ENCODE data around the gene STK38L. TPM values are rescaled to one million over a fixed set of nuclear protein-coding genes. Genes with fewer than 3 reads are reported as not detected.

STK38L gene
- total and polyA plus RNA-seq, 3 donors from 2014 or later: 19.3 to 43.1 (median 41.5) TPM

DNA sequence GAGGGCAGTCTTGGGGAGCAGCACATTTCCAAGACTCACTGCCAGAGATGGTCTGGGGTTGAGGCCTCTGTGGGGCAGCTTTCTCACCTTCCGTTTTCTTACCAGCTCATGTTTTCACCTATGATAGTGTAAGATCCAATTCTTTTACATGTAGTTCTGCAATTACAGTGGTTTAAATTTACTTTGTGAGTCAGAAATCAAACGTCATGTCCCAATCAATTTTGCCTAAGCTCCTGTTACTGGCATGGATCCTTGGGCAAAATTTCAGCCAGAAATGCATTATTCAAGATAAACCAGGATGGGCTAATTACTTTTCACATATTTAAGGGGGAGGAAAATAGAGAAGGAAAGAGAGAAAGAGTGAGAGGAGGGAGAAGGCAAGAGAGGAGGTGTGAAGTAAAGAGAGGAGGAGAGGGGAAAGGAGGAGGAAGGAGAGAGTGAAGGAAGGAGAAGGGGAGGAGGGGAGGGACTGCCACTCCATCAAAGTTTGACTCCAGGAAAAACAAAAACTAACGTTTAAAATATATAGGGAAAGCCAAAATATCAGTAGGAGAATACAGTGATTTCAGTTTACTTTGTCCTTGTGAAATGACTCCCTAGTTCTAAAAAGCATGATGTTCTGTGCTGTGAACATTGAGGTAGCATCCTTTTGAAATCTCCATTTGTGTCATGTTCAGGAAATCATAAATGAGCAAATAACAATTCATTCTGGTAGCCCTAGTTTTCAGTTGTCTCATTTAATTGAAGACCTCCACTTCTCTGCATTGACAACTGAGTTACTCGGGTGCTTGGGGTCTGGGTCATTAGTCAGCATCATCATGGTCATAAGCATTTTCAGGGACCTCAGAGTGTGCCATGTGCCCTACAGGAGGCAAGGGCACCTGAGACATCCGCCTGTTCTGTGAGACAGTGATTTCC is 91.5 kb downstream of the STK38L start:
- TF ChIP-seq CTCF (IDR thresholded peaks at IDR 0.05) (no peak), POLR2A (IDR thresholded peaks at IDR 0.05) (no peak)
- no peak for DNase-seq
- H3K9me3 ChIP-seq: no peaks in the 10 kb centered on the region
- no peaks in the 10 kb centered on the region for H3K27me3 ChIP-seq
- intact Hi-C loops (cut with DNase I; ENCODE audit: low total_unique reads): no loop called here
- H3K4me3 ChIP-seq: no peak overlapping the region
- peaks cover 4% of the 10 kb centered on the region for H3K4me1 ChIP-seq
- no peak overlapping the region for H3K27ac ChIP-seq
- WGBS, 2 donors: 74% methylated on average over 5 of the region's 5 CpGs
- no peaks in the 10 kb centered on the region for H3K36me3 ChIP-seq (ENCODE audit: low read depth, missing control alignments)

DNA sequence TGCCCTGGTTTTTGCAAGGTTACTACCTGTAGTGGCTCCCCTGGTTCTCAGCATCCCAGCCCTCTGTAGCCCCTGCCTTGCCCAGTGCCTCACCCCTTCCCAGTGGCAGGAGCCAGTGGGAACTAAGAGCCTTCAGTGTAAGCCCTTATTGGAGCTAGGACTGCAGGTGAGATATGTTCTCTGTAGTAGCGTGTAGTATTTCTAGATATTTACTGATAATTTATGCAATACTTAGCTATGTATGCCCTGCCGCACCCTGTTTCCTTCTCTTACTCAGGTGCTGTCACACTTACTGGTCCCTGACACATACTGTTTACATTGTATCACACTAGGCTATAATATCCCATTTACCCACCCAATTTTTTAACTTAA is 92.2 kb downstream of the STK38L start:
- 88 to 96% methylated on average over 2 of the region's 2 CpGs for WGBS, 2 donors
- Histone ChIP-seq H3K4me1 (peaks cover 4% of the 10 kb centered on the region), H3K9me3 (no peaks in the 10 kb centered on the region), H3K36me3 (ENCODE audit: low read depth, missing control alignments) (no peaks in the 10 kb centered on the region), H3K27me3 (no peaks in the 10 kb centered on the region), H3K4me3 (no peak overlapping the region), H3K27ac (no peak overlapping the region)
- TF ChIP-seq POLR2A (IDR thresholded peaks at IDR 0.05) (no peak), CTCF (IDR thresholded peaks at IDR 0.05) (no peak)
- intact Hi-C loops (cut with DNase I; ENCODE audit: low total_unique reads): no loop called here
- DNase-seq: no peak

- intact Hi-C loops (cut with DNase I; ENCODE audit: low total_unique reads): no loop called here
- WGBS, 2 donors: 85 to 95% methylated on average over 1 of the region's 1 CpG
These were observed 93.3 kb downstream of the STK38L start for GRCh38 chr12:27337376-27337775.

GRCh38 chr12:27338473-27338872 is 94.4 kb downstream of the STK38L start:
- 91 to 97% methylated on average over 1 of the region's 1 CpG for WGBS, 2 donors
- H3K27me3 ChIP-seq: no peaks in the 10 kb centered on the region
- H3K4me1 ChIP-seq: no peaks in the 10 kb centered on the region
- intact Hi-C loops (cut with DNase I; ENCODE audit: low total_unique reads): no loop called here
- no peaks in the 10 kb centered on the region for H3K36me3 ChIP-seq (ENCODE audit: low read depth, missing control alignments)
- DNase-seq: no peak
- H3K27ac ChIP-seq: no peak overlapping the region
- TF ChIP-seq POLR2A (IDR thresholded peaks at IDR 0.05) (no peak), CTCF (IDR thresholded peaks at IDR 0.05) (no peak)
- H3K4me3 ChIP-seq: no peak overlapping the region
- H3K9me3 ChIP-seq: no peaks in the 10 kb centered on the region

More at GRCh38 chr12:27337376-27337775, 93.3 kb downstream of the STK38L start:
- TF ChIP-seq CTCF (IDR thresholded peaks at IDR 0.05) (no peak), POLR2A (IDR thresholded peaks at IDR 0.05) (no peak)
- Histone ChIP-seq H3K36me3 (ENCODE audit: low read depth, missing control alignments) (no peaks in the 10 kb centered on the region), H3K27me3 (no peaks in the 10 kb centered on the region), H3K27ac (no peak overlapping the region), H3K9me3 (no peaks in the 10 kb centered on the region), H3K4me3 (no peak overlapping the region), H3K4me1 (peaks cover 2% of the 10 kb centered on the region)
- no peak for DNase-seq

- DNase-seq: no peak
- H3K9me3 ChIP-seq: no peaks in the 10 kb centered on the region
- intact Hi-C loops (cut with DNase I; ENCODE audit: low total_unique reads): no loop called here
- WGBS, 2 donors: 91 to 92% methylated on average over 3 of the region's 3 CpGs
- no peaks in the 10 kb centered on the region for H3K4me1 ChIP-seq
- no peak overlapping the region for H3K27ac ChIP-seq
- no peaks in the 10 kb centered on the region for H3K27me3 ChIP-seq
- H3K4me3 ChIP-seq: no peak overlapping the region
- no peaks in the 10 kb centered on the region for H3K36me3 ChIP-seq (ENCODE audit: low read depth, missing control alignments)
- TF ChIP-seq POLR2A (IDR thresholded peaks at IDR 0.05) (no peak), CTCF (IDR thresholded peaks at IDR 0.05) (no peak)
These were observed 96.9 kb downstream of the STK38L start for GRCh38 chr12:27340971-27341370.

Measured in testis (tissue), 3 donors.